ENCODE measurements around the gene ZBED2. TPM values are rescaled to one million over a fixed set of nuclear protein-coding genes. Genes with fewer than 3 reads are reported as not detected.

ZBED2 gene
- polyA plus RNA-seq, 1 donor (not counting 4 experiments of a cell fraction or from before 2014, with no cell fraction given), result 120 TPM

DNA sequence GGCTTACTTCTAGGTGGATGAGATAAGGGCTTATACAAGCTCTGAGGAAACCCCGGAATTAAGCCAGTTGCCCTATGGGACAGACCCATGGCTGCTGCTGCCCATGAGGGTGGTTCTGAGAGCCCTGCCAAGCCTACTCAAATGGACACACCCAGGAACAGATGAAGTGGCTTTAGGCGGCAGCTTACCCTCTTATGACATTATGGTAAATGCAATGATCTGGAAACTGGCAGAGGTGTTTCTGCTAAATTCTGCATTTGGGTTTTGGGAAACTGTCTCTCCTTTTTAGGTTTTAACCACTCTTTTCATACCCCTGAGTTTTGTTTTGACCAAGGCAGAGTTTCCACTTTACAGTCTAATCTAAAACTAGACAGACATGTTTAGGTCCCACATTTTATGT is 9.0 kb upstream of the ZBED2 start:
- DNase-seq (ENCODE audit: low read depth, low spot score) (no peak), FAIRE-seq (no peak)
- TF ChIP-seq, protein P1, sequence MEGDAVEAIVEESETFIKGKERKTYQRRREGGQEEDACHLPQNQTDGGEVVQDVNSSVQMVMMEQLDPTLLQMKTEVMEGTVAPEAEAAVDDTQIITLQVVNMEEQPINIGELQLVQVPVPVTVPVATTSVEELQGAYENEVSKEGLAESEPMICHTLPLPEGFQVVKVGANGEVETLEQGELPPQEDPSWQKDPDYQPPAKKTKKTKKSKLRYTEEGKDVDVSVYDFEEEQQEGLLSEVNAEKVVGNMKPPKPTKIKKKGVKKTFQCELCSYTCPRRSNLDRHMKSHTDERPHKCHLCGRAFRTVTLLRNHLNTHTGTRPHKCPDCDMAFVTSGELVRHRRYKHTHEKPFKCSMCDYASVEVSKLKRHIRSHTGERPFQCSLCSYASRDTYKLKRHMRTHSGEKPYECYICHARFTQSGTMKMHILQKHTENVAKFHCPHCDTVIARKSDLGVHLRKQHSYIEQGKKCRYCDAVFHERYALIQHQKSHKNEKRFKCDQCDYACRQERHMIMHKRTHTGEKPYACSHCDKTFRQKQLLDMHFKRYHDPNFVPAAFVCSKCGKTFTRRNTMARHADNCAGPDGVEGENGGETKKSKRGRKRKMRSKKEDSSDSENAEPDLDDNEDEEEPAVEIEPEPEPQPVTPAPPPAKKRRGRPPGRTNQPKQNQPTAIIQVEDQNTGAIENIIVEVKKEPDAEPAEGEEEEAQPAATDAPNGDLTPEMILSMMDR (optimal IDR thresholded peaks at IDR 0.05 in 1 of 3, IDR thresholded peaks at IDR 0.05 in 1 of 3, conservative IDR thresholded peaks at IDR 0.05 in 1 of 3; ENCODE audit: extremely low read depth in 1 of 3, insufficient read depth in 2 of 3, low read length in 3 of 3), result no peak
- no peak for TF ChIP-seq EZH2 (IDR thresholded peaks at IDR 0.05; ENCODE audit: low read length)
- H2AFZ ChIP-seq (ENCODE audit: control insufficient read depth, low read length), result no peak overlapping the region
- H3K27ac ChIP-seq (ENCODE audit: control insufficient read depth, insufficient read depth, low read length), result no peak overlapping the region
- no peaks in the 10 kb centered on the region for H3K79me2 ChIP-seq (ENCODE audit: control insufficient read depth, insufficient read depth, low read length)
- dilution Hi-C loops (cut with MboI; ENCODE audit: extremely low pct_ligation_motif_present, low sequenced_read_pairs), result no loop called here
- H3K4me1 ChIP-seq (ENCODE audit: control insufficient read depth, extremely low read depth, insufficient read depth, low read length), result peaks cover 16% of the 10 kb centered on the region
- no peaks in the 10 kb centered on the region for H4K20me1 ChIP-seq (ENCODE audit: control insufficient read depth, extremely low read depth, insufficient read depth, low read length)
- H3K4me3 ChIP-seq (ENCODE audit: control insufficient read depth in 2 of 3, extremely low read depth in 1 of 3, insufficient read depth in 2 of 3, low read depth in 1 of 3, low read length in 3 of 3), result no peak overlapping the region
- H3K9ac ChIP-seq (ENCODE audit: control insufficient read depth, extremely low read depth, insufficient read depth, low read length), result no peak overlapping the region
- no peaks in the 10 kb centered on the region for H3K9me1 ChIP-seq (ENCODE audit: control insufficient read depth, extremely low read depth, insufficient read depth, low read length)
- H3K4me2 ChIP-seq (ENCODE audit: control insufficient read depth, extremely low read depth, insufficient read depth, low read depth, low read length), result no peak overlapping the region
- no peaks in the 10 kb centered on the region for H3K27me3 ChIP-seq (ENCODE audit: control insufficient read depth, extremely low read depth, insufficient read depth, low read length)
- no peaks in the 10 kb centered on the region for H3K36me3 ChIP-seq (ENCODE audit: control insufficient read depth in 2 of 2, extremely low read depth in 1 of 2, insufficient read depth in 2 of 2, low read length in 2 of 2)
- no peaks in the 10 kb centered on the region for H3K9me3 ChIP-seq (ENCODE audit: control insufficient read depth, low read depth, low read length)

DNA sequence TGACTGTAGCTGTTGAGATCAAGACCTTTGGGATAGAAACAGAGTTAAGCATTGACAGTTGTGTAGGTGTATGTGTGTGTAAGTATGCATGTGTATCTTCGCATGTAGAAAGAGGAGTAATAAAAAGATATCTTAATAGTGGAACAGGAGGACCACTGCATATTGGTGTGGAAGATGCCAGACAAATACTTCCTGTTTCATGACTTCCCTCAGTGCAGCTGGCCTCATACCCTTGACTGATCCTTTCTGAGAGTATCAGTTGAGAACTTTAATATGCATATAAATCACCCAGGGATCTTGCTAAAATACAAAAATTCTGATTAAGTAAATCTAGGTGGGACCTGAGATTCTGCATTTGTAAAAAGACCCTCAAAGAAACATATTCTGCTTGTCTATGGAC is 8.5 kb upstream of the ZBED2 start:
- FAIRE-seq, result no peak
- H3K9me3 ChIP-seq (ENCODE audit: control insufficient read depth, low read depth, low read length), result no peaks in the 10 kb centered on the region
- no peaks in the 10 kb centered on the region for H3K27me3 ChIP-seq (ENCODE audit: control insufficient read depth, extremely low read depth, insufficient read depth, low read length)
- no peaks in the 10 kb centered on the region for H3K79me2 ChIP-seq (ENCODE audit: control insufficient read depth, insufficient read depth, low read length)
- no peaks in the 10 kb centered on the region for H4K20me1 ChIP-seq (ENCODE audit: control insufficient read depth, extremely low read depth, insufficient read depth, low read length)
- H3K4me2 ChIP-seq (ENCODE audit: control insufficient read depth, extremely low read depth, insufficient read depth, low read depth, low read length), result no peak overlapping the region
- H2AFZ ChIP-seq (ENCODE audit: control insufficient read depth, low read length), result no peak overlapping the region
- H3K9ac ChIP-seq (ENCODE audit: control insufficient read depth, extremely low read depth, insufficient read depth, low read length), result no peak overlapping the region
- dilution Hi-C loops (cut with MboI; ENCODE audit: extremely low pct_ligation_motif_present, low sequenced_read_pairs), result no loop called here
- no peak overlapping the region for H3K27ac ChIP-seq (ENCODE audit: control insufficient read depth, insufficient read depth, low read length)
- H3K4me3 ChIP-seq (ENCODE audit: control insufficient read depth in 2 of 3, extremely low read depth in 1 of 3, insufficient read depth in 2 of 3, low read depth in 1 of 3, low read length in 3 of 3), result no peak overlapping the region
- no peak for TF ChIP-seq EZH2 (IDR thresholded peaks at IDR 0.05; ENCODE audit: low read length)
- TF ChIP-seq, protein P1 (optimal IDR thresholded peaks at IDR 0.05 in 1 of 3, IDR thresholded peaks at IDR 0.05 in 1 of 3, conservative IDR thresholded peaks at IDR 0.05 in 1 of 3; ENCODE audit: extremely low read depth in 1 of 3, insufficient read depth in 2 of 3, low read length in 3 of 3), result no peak
- H3K36me3 ChIP-seq (ENCODE audit: control insufficient read depth in 2 of 2, extremely low read depth in 1 of 2, insufficient read depth in 2 of 2, low read length in 2 of 2), result no peaks in the 10 kb centered on the region
- DNase-seq (ENCODE audit: low read depth, low spot score), result no peak
- H3K4me1 ChIP-seq (ENCODE audit: control insufficient read depth, extremely low read depth, insufficient read depth, low read length), result peaks cover 12% of the 10 kb centered on the region
- no peaks in the 10 kb centered on the region for H3K9me1 ChIP-seq (ENCODE audit: control insufficient read depth, extremely low read depth, insufficient read depth, low read length)

Data from keratinocyte (primary cell).